Panc1 (cell line): ENCODE results near the gene FNDC11.

Source experiments
- POLR2AphosphoS5 ChIP-seq: IDR thresholded peaks from 2 replicates; pipeline ENCODE4 v1.6.1; 2012; ENCODE audit warnings: mild to moderate bottlenecking, low read depth, low read length, moderate library complexity
- TF ChIP-seq, protein P1 (sequence below): fragments of 450-650 bp; IDR thresholded peaks from 2 replicates; pipeline ENCODE4 v1.5.1; 2017; ENCODE audit warnings: mild to moderate bottlenecking

DNA sequence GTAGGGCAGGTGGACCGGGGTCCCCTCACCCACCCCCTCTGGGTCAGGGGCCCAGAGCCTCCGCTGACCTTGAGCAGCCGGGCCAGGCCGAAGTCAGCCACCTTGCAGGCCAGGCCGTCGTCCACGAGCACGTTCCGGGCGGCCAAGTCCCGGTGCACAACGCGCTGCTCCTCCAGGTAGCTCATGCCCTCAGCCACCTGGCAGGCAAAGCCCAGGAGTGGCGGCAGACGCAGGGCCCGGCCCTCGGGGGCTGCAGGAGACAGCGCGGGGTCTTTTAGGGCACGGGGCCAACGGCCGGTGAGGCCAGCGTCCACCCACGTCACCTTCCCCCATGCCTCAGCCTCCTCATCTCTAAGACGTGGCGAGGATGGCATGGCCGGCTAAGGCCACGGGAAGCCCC is 12.6 kb upstream of the FNDC11 start:
- TF ChIP-seq POLR2AphosphoS5: no peak
- TF ChIP-seq, protein P1, sequence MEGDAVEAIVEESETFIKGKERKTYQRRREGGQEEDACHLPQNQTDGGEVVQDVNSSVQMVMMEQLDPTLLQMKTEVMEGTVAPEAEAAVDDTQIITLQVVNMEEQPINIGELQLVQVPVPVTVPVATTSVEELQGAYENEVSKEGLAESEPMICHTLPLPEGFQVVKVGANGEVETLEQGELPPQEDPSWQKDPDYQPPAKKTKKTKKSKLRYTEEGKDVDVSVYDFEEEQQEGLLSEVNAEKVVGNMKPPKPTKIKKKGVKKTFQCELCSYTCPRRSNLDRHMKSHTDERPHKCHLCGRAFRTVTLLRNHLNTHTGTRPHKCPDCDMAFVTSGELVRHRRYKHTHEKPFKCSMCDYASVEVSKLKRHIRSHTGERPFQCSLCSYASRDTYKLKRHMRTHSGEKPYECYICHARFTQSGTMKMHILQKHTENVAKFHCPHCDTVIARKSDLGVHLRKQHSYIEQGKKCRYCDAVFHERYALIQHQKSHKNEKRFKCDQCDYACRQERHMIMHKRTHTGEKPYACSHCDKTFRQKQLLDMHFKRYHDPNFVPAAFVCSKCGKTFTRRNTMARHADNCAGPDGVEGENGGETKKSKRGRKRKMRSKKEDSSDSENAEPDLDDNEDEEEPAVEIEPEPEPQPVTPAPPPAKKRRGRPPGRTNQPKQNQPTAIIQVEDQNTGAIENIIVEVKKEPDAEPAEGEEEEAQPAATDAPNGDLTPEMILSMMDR: no peak
